Natural killer cell (primary cell): ENCODE results near the gene SPAG9. TPM values are rescaled to one million over a fixed set of nuclear protein-coding genes. Genes with fewer than 3 reads are reported as not detected.

ENCODE experiments used
- ATAC-seq, 3 donors: fragments of 150-1000 bp in 2 of 3; fragments of 200-7000 bp in 1 of 3; cut with Tn5 transposase; 1 replicate in 1 of 3; 2 replicates in 2 of 3; pipeline ENCODE4 v1.10.0; 2021; ENCODE audit warnings: mild to moderate bottlenecking in 2 of 3, moderate library complexity in 2 of 3
- DNase-seq, 2 donors: peaks; one replicate each; pipeline versions ENCODE4 v3.0.0 to v3.0.0-alpha.2; 2013 to 2021; ENCODE audit warnings: mixed read lengths in 1 of 2
- H3K27ac ChIP-seq: one replicate; pipeline ENCODE4 v1.5.1; 2013; ENCODE audit warnings: mild to moderate bottlenecking, low read length
- H3K27me3 ChIP-seq: one replicate; pipeline ENCODE4 v1.6.1; 2013; ENCODE audit warnings: low read length; ENCODE audit not compliant: control insufficient read depth, insufficient read depth
- H3K36me3 ChIP-seq: one replicate; pipeline ENCODE4 v1.6.1; 2013; ENCODE audit warnings: low read length; ENCODE audit not compliant: control insufficient read depth, insufficient read depth
- H3K4me1 ChIP-seq: one replicate; pipeline ENCODE4 v1.6.1; 2013; ENCODE audit warnings: low read length; ENCODE audit not compliant: control insufficient read depth, insufficient read depth
- H3K4me3 ChIP-seq: one replicate; pipeline ENCODE4 v1.5.1; 2013; ENCODE audit warnings: low read length
- H3K9me3 ChIP-seq: one replicate; pipeline ENCODE4 v1.6.1; 2013; ENCODE audit warnings: low read length; ENCODE audit not compliant: control insufficient read depth, insufficient read depth
- H3K27ac Mint-ChIP-seq, 2 donors: one replicate each; pipeline ENCODE4 v1.8.0; 2022; ENCODE audit warnings: mild to moderate bottlenecking in 2 of 2, mixed read lengths in 2 of 2, moderate library complexity in 1 of 2
- H3K27me3 Mint-ChIP-seq, 2 donors: one replicate each; pipeline ENCODE4 v1.8.0; 2022; ENCODE audit warnings: low read depth in 2 of 2, mixed read lengths in 2 of 2
- H3K36me3 Mint-ChIP-seq: one replicate; pipeline ENCODE4 v1.8.0; 2022; ENCODE audit warnings: mixed read lengths
- H3K4me1 Mint-ChIP-seq, 2 donors: one replicate each; pipeline ENCODE4 v1.8.0; 2022; ENCODE audit warnings: mixed read lengths in 2 of 2
- H3K4me3 Mint-ChIP-seq: one replicate; pipeline ENCODE4 v1.8.0; 2022; ENCODE audit warnings: mild to moderate bottlenecking, moderate library complexity, mixed read lengths
- H3K9me3 Mint-ChIP-seq, 2 donors: one replicate each; pipeline ENCODE4 v1.8.0; 2022; ENCODE audit warnings: mixed read lengths in 2 of 2
- CTCF ChIP-seq: fragments of 200-600 bp; IDR thresholded peaks from one replicate; pipeline ENCODE4 v1.8.0; 2022; ENCODE audit warnings: antibody characterized with exemption
- WGBS: methylation state at CpG from one replicate; pipeline ENCODE4 v1.1.7; 2013; ENCODE audit warnings: missing lambda C conversion rate; ENCODE audit not compliant: insufficient coverage; 5-methylcytosine and 5-hydroxymethylcytosine counted together
- intact Hi-C: fragments of 100-400 bp; cut with micrococcal nuclease; formaldehyde crosslinking; loops from one replicate; pipeline ENCODE4 v1.14.2; 2022
- total RNA-seq, 4 donors: library from RNA; stranded (reverse); fragments of 120-200 nt in 1 of 4; gene quantifications; one replicate each; pipeline versions ENCODE4 v1.2.3 to v1.2.4, GENCODE V29; 2013 to 2022

The SPAG9 gene
- total RNA-seq, 3 donors from 2014 or later (not counting 1 experiment from before 2014, with no cell fraction given), result 78.1 to 91.7 (median 90.3) TPM

- no peaks in the 10 kb centered on the region for H3K27me3 ChIP-seq
- H3K36me3 ChIP-seq, result peaks cover 37% of the 10 kb centered on the region
- no peak overlapping the region for H3K27ac ChIP-seq
- no peak overlapping the region for H3K4me3 Mint-ChIP-seq
- no peak overlapping the region for H3K4me3 ChIP-seq
- WGBS, result 100% methylated on average over 2 of the region's 3 CpGs
- DNase-seq (no peak), ATAC-seq (no peak)
- no peak overlapping the region for H3K27ac Mint-ChIP-seq
- H3K4me1 ChIP-seq, result no peaks in the 10 kb centered on the region
- no peaks in the 10 kb centered on the region for H3K9me3 ChIP-seq
- peaks cover 0 to 3% of the 10 kb centered on the region in 2 donors for H3K4me1 Mint-ChIP-seq
- H3K9me3 Mint-ChIP-seq, result no peaks in the 10 kb centered on the region
- no peak for TF ChIP-seq CTCF
- intact Hi-C loops, result no loop called here
- H3K36me3 Mint-ChIP-seq, result peaks cover 15% of the 10 kb centered on the region
- H3K27me3 Mint-ChIP-seq, result no peaks in the 10 kb centered on the region
Observed at GRCh38 chr17:50966163-50966666, 154.5 kb downstream of the SPAG9 start.

GRCh38 chr17:50963139-50963538 is 157.5 kb downstream of the SPAG9 start:
- H3K27ac Mint-ChIP-seq, result no peak overlapping the region

GRCh38 chr17:50961282-50962220 is 159.1 kb downstream of the SPAG9 start:
- WGBS, result 98% methylated on average over 6 of the region's 9 CpGs
- ATAC-seq, result no peak
- H3K36me3 ChIP-seq, result peaks cover 22% of the 10 kb centered on the region

More at GRCh38 chr17:50963139-50963538, 157.5 kb downstream of the SPAG9 start:
- no peaks in the 10 kb centered on the region for H3K4me1 ChIP-seq
- Mint-ChIP-seq H3K9me3 (no peaks in the 10 kb centered on the region), H3K36me3 (peaks cover 15% of the 10 kb centered on the region), H3K4me3 (no peak overlapping the region), H3K27me3 (no peaks in the 10 kb centered on the region), H3K4me1 (peaks cover 0 to 3% of the 10 kb centered on the region in 2 donors)
- no peak for DNase-seq
- H3K9me3 ChIP-seq, result no peaks in the 10 kb centered on the region
- intact Hi-C loops, result no loop called here
- no peak for ATAC-seq
- H3K27ac ChIP-seq, result no peak overlapping the region
- no peak overlapping the region for H3K4me3 ChIP-seq
- H3K36me3 ChIP-seq, result peaks cover 28% of the 10 kb centered on the region
- no peak for TF ChIP-seq CTCF
- no CpG with 5 or more reads among the region's 2 CpGs for WGBS
- no peaks in the 10 kb centered on the region for H3K27me3 ChIP-seq

More at GRCh38 chr17:50961282-50962220, 159.1 kb downstream of the SPAG9 start:
- Histone ChIP-seq H3K9me3 (no peaks in the 10 kb centered on the region), H3K27me3 (no peaks in the 10 kb centered on the region), H3K4me3 (no peak overlapping the region), H3K4me1 (peaks cover 3% of the 10 kb centered on the region), H3K27ac (no peak overlapping the region)
- no peaks in the 10 kb centered on the region for H3K9me3 Mint-ChIP-seq
- no peaks in the 10 kb centered on the region for H3K27me3 Mint-ChIP-seq
- intact Hi-C loops, result no loop called here
- H3K36me3 Mint-ChIP-seq, result peaks cover 14% of the 10 kb centered on the region
- peaks cover 0 to 7% of the 10 kb centered on the region in 2 donors for H3K4me1 Mint-ChIP-seq
- H3K27ac Mint-ChIP-seq, result no peak overlapping the region
- TF ChIP-seq CTCF, result no peak
- no peak overlapping the region for H3K4me3 Mint-ChIP-seq
- no peak for DNase-seq
